Measurements from ENCODE around the gene COQ9. TPM values are rescaled to one million over a fixed set of nuclear protein-coding genes. Genes with fewer than 3 reads are reported as not detected.

The COQ9 gene
- total RNA-seq, 1 donor, result 40.0 TPM

DNA sequence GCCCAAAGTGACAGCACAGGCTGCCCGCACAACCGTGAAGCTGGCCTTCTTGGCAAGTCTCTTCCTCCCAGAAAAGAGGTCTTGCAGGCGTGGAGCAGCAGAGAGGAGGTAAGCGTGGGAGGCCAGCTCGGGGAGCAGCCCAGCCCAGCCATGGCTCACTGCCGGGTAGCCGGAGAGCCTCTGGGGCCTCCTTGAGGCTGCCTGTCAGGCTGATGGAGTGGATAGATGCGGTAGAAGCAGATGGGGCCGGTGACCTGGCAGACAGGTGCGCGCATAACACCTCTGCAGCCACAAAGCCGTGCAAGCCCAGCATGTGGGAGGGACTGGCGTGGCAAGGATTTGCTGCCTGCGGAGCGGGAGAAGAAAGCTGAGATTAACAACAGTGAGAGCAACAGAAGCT, 56.1 kb downstream of the COQ9 start:
- no peak overlapping the region for H3K4me3 ChIP-seq (ENCODE audit: low read depth, low read length)
- no peak for DNase-seq (ENCODE audit: low read depth)
- TF ChIP-seq, protein P1, sequence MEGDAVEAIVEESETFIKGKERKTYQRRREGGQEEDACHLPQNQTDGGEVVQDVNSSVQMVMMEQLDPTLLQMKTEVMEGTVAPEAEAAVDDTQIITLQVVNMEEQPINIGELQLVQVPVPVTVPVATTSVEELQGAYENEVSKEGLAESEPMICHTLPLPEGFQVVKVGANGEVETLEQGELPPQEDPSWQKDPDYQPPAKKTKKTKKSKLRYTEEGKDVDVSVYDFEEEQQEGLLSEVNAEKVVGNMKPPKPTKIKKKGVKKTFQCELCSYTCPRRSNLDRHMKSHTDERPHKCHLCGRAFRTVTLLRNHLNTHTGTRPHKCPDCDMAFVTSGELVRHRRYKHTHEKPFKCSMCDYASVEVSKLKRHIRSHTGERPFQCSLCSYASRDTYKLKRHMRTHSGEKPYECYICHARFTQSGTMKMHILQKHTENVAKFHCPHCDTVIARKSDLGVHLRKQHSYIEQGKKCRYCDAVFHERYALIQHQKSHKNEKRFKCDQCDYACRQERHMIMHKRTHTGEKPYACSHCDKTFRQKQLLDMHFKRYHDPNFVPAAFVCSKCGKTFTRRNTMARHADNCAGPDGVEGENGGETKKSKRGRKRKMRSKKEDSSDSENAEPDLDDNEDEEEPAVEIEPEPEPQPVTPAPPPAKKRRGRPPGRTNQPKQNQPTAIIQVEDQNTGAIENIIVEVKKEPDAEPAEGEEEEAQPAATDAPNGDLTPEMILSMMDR (IDR thresholded peaks at IDR 0.05; ENCODE audit: insufficient read depth, low read length), result no peak

DNA sequence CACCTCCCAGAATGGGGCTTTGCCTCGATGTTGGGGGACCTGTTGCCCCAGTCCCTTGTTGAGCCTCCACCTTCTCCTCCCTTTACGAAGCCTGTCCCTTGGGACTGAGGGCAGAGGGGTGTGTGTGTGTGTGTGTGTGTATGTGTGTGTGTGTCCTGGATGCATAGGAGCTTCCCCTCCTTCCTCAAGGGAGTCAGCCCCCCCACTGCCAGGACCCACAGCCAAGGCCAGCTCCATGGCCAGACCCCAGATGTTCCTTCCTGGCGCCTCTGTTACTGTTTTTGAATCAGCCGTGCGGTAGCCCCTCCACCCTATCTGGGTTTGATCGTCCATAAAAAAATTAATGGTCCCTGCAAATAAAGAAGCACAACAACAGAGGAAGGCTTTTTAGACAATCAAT, 56.7 kb downstream of the COQ9 start:
- H3K4me3 ChIP-seq (ENCODE audit: low read depth, low read length), result no peak overlapping the region
- DNase-seq (ENCODE audit: low read depth), result no peak
- TF ChIP-seq, protein P1 (IDR thresholded peaks at IDR 0.05; ENCODE audit: insufficient read depth, low read length), result no peak

DNA sequence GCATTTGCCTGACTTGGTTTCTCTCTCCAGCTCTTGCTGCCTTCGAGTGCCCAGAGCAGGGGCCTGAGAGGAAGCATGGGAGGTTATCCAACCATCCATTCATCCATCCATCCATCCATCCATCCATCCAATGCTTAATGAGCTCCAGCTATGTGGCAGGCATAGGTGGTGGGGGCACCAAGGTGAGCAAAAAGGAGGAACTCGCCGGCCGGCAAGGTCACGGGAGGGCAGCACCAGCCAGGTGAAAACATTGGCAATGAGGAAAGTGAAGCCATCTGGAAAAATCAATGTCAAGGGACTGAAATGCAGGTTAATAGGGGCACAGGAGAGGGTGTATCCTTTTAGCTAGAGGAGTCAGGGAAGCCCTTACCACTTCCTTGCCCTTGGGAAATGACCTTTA, 57.2 kb downstream of the COQ9 start:
- no peak for DNase-seq (ENCODE audit: low read depth)
- no peak overlapping the region for H3K4me3 ChIP-seq (ENCODE audit: low read depth, low read length)
- TF ChIP-seq, protein P1 (IDR thresholded peaks at IDR 0.05; ENCODE audit: insufficient read depth, low read length), result no peak

GRCh38 chr16:57505169-57505568, 57.9 kb downstream of the COQ9 start:
- TF ChIP-seq, protein P1 (IDR thresholded peaks at IDR 0.05; ENCODE audit: insufficient read depth, low read length), result no peak
- DNase-seq (ENCODE audit: low read depth), result no peak

DNA sequence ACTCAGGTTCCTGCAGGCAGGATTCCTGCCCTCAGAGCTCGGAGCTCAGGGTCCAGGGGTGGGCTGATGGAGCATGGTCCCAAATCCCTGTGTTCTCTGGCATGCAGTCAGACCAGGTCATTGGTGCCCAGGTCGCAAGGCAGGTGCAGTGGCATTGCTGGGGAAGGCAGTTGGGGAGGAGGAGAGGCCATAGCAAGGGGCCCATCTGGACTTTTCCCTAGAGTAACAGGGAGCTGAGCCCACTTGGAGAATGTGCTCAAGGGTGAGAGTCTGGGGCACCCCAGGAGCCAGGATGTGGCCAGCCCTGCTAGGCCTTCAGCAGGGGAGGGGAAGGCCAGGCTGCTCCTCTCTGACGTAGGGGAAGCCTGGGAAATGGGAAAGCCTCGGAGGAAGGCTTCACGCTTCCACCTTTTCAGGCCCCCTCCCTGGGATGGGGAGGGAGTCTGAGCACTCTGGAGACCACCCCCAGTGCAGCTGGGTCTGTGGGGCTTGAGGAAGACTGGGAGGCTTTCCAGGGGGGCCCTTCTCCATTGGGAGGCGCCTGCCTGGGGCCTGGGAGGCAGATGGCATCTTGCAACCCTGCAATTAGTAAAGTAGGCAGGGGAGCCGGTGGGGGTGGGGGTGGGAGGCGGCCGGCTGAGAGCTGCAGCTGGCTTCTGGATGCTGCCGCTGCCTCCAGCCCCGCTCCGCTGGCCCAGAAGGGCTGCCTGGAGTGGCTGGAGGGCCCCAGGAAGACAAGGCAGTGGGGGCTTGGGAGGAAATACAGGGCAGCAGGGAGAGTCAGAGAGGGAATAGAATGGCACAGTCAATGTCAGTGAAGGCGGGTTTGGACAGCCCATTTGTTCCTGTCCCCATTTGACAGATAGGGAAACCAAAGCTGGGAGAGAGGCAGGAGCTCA, 60.1 kb downstream of the COQ9 start:
- TF ChIP-seq, protein P1 (IDR thresholded peaks at IDR 0.05; ENCODE audit: insufficient read depth, low read length), result no peak
- DNase-seq (ENCODE audit: low read depth), result no peak
- H3K4me3 ChIP-seq (ENCODE audit: low read depth, low read length), result no peak overlapping the region

More at GRCh38 chr16:57505169-57505568, 57.9 kb downstream of the COQ9 start:
- no peak overlapping the region for H3K4me3 ChIP-seq (ENCODE audit: low read depth, low read length)

GRCh38 chr16:57508035-57508425, 60.8 kb downstream of the COQ9 start:
- TF ChIP-seq, protein P1 (IDR thresholded peaks at IDR 0.05; ENCODE audit: insufficient read depth, low read length), result no peak
- no peak overlapping the region for H3K4me3 ChIP-seq (ENCODE audit: low read depth, low read length)
- DNase-seq (ENCODE audit: low read depth), result no peak
